IMR-90 (cell line): Measurements from ENCODE around the gene ADCY9. TPM values are rescaled to one million over a fixed set of nuclear protein-coding genes. Genes with fewer than 3 reads are reported as not detected.

Source experiments
- ATAC-seq: fragments of 200-7000 bp; cut with Tn5 transposase; 2 replicates; pipeline ENCODE4 v1.9.1; 2020; ENCODE audit warnings: low read depth, mild to moderate bottlenecking, moderate library complexity
- BruUV-seq: library from RNA; stranded (reverse); fragments of 400-500 nt; replicated peaks from 2 replicates; lab custom pipeline; 2021; lab: Mats Ljungman, UMichigan
- CTCF ChIA-PET: fragments of 300-600 bp; formaldehyde crosslinking; extraction: SDS; loops from one replicate; lab custom pipeline; 2021; ENCODE audit warnings: antibody characterized with exemption; lab: Yijun Ruan, JAX
- POLR2A ChIA-PET: fragments of 300-600 bp; sonication (Branson Sonifier 250); formaldehyde crosslinking; loops from one replicate; lab custom pipeline; 2022; ENCODE audit warnings: antibody characterized with exemption; ENCODE audit not compliant: unreplicated experiment; lab: Charles Lee
- DNase-seq: peaks from one replicate; pipeline ENCODE4 v3.0.0; 2013
- H2AFZ ChIP-seq: replicated peaks from 2 replicates; pipeline ENCODE3; 2013; ENCODE audit warnings: low read length, mild to moderate bottlenecking; ENCODE audit not compliant: poor library complexity
- H2AK5ac ChIP-seq: 2 replicates; pipeline ENCODE4 v1.6.1; 2013; ENCODE audit warnings: low read depth, low read length, inconsistent platforms
- H2AK9ac ChIP-seq: replicated peaks from 2 replicates; pipeline ENCODE3; 2013; ENCODE audit warnings: mild to moderate bottlenecking, low read depth, low read length, moderate library complexity; ENCODE audit not compliant: poor library complexity
- H2BK120ac ChIP-seq: 2 replicates; pipeline ENCODE4 v1.6.1; 2013; ENCODE audit warnings: low read depth, low read length, inconsistent platforms
- H2BK15ac ChIP-seq: 3 replicates; pipeline ENCODE4 v1.6.1; 2013; ENCODE audit warnings: low read depth, low read length, inconsistent platforms
- H2BK20ac ChIP-seq: 2 replicates; pipeline ENCODE4 v1.6.1; 2013; ENCODE audit warnings: low read depth, mild to moderate bottlenecking, inconsistent platforms, low read length, moderate library complexity
- H2BK5ac ChIP-seq: 2 replicates; pipeline ENCODE4 v1.6.1; 2013; ENCODE audit warnings: mild to moderate bottlenecking, low read depth, low read length, inconsistent platforms; ENCODE audit not compliant: poor library complexity, severe bottlenecking
- H3K14ac ChIP-seq: replicated peaks from 2 replicates; pipeline ENCODE4 v1.6.1; 2013; ENCODE audit warnings: low read depth, low read length, inconsistent platforms
- H3K18ac ChIP-seq: 2 replicates; pipeline ENCODE4 v1.6.1; 2013; ENCODE audit warnings: low read depth, low read length, control low read depth
- H3K23ac ChIP-seq: 2 replicates; pipeline ENCODE4 v1.6.1; 2013; ENCODE audit warnings: low read depth, low read length, inconsistent platforms
- H3K27ac ChIP-seq: 2 replicates; pipeline ENCODE4 v1.5.1; 2013; ENCODE audit warnings: mild to moderate bottlenecking, control low read depth, low read length; ENCODE audit not compliant: insufficient read depth
- H3K27me3 ChIP-seq: 2 replicates; pipeline ENCODE4 v1.6.1; 2013; ENCODE audit warnings: low read length; ENCODE audit not compliant: control insufficient read depth, insufficient read depth
- H3K36me3 ChIP-seq: 2 replicates; pipeline ENCODE4 v1.6.1; 2013; ENCODE audit warnings: low read length, mixed read lengths; ENCODE audit not compliant: control insufficient read depth, insufficient read depth
- H3K4ac ChIP-seq: 2 replicates; pipeline ENCODE4 v1.6.1; 2013; ENCODE audit warnings: low read depth, low read length, inconsistent platforms
- H3K4me1 ChIP-seq: 2 replicates; pipeline ENCODE4 v1.6.1; 2013; ENCODE audit warnings: low read length, mixed read lengths; ENCODE audit not compliant: control insufficient read depth, insufficient read depth
- H3K4me2 ChIP-seq: 2 replicates; pipeline ENCODE4 v1.6.1; 2013; ENCODE audit warnings: low read depth, mild to moderate bottlenecking, control low read depth, low read length, moderate library complexity
- H3K4me3 ChIP-seq: 2 replicates; pipeline ENCODE4 v1.5.1; 2013; ENCODE audit warnings: low read depth, mild to moderate bottlenecking, control low read depth, low read length, moderate library complexity; ENCODE audit not compliant: insufficient read depth
- H3K56ac ChIP-seq: 2 replicates; pipeline ENCODE4 v1.6.1; 2013; ENCODE audit warnings: low read length, inconsistent platforms; ENCODE audit not compliant: insufficient read depth; ENCODE audit errors: extremely low read depth
- H3K79me1 ChIP-seq, 2 experiments: 2 replicates each; pipeline ENCODE4 v1.6.1; 2013; ENCODE audit warnings: low read length in 2 of 2, inconsistent platforms in 1 of 2, low read depth in 1 of 2
- H3K9ac ChIP-seq: 2 replicates; pipeline ENCODE4 v1.6.1; 2013; ENCODE audit warnings: low read depth, low read length, control low read depth
- H3K9me1 ChIP-seq: 2 replicates; pipeline ENCODE4 v1.6.1; 2013; ENCODE audit warnings: low read length, inconsistent platforms; ENCODE audit not compliant: insufficient read depth
- H3K9me3 ChIP-seq: 2 replicates; pipeline ENCODE4 v1.6.1; 2013; ENCODE audit warnings: low read length; ENCODE audit not compliant: control insufficient read depth, insufficient read depth
- H4K20me1 ChIP-seq: 2 replicates; pipeline ENCODE4 v1.6.1; 2013; ENCODE audit warnings: low read length, inconsistent platforms; ENCODE audit not compliant: insufficient read depth
- H4K5ac ChIP-seq: 2 replicates; pipeline ENCODE4 v1.6.1; 2013; ENCODE audit warnings: mild to moderate bottlenecking, low read depth, low read length, control low read depth
- H4K8ac ChIP-seq, 2 experiments: 2 replicates each; pipeline ENCODE4 v1.6.1; 2013; ENCODE audit warnings: low read depth in 2 of 2, low read length in 2 of 2, control low read depth in 1 of 2, inconsistent platforms in 1 of 2
- H4K91ac ChIP-seq: 2 replicates; pipeline ENCODE4 v1.6.1; 2013; ENCODE audit warnings: low read depth, low read length, inconsistent platforms; ENCODE audit not compliant: insufficient read depth
- BHLHE40 ChIP-seq: fragments of 150-350 bp; IDR thresholded peaks from 2 replicates; pipeline ENCODE4 v1.6.1; 2016; ENCODE audit warnings: mild to moderate bottlenecking, low read depth, low read length
- CEBPB ChIP-seq: IDR thresholded peaks from 2 replicates; pipeline ENCODE4 v1.6.1; 2012; ENCODE audit warnings: low read depth, low read length, improper control_type of control experiment
- MXI1 ChIP-seq: IDR thresholded peaks from 2 replicates; pipeline ENCODE4 v1.6.1; 2012; ENCODE audit warnings: low read depth, mild to moderate bottlenecking, low read length, moderate library complexity, borderline replicate concordance
- POLR2A ChIP-seq: IDR thresholded peaks from 2 replicates; pipeline ENCODE4 v1.6.1; 2012; ENCODE audit warnings: mild to moderate bottlenecking, low read depth, low read length
- WGBS, 2 experiments: methylation state at CpG; one replicate each; pipeline versions ENCODE4 v1.1.5 to v1.1.7; 2013; ENCODE audit warnings: missing lambda C conversion rate in 2 of 2; ENCODE audit not compliant: insufficient read length in 1 of 2; ENCODE audit errors: extremely low coverage in 2 of 2; 5-methylcytosine and 5-hydroxymethylcytosine counted together
- dilution Hi-C: fragments of 300-500 bp; cut with HindIII; formaldehyde crosslinking; loops from one replicate; pipeline ENCODE4 v1.14.3; 2018; ENCODE audit warnings: low sequenced_read_pairs; ENCODE audit not compliant: unreplicated experiment
- in situ Hi-C: fragments of 300-500 bp; cut with MboI; formaldehyde crosslinking; loops from 3 replicates; pipeline ENCODE4 v1.14.3; 2019; ENCODE audit warnings: low sequenced_read_pairs, inconsistent platforms, mixed read lengths
- intact Hi-C: fragments of 100-400 bp; cut with micrococcal nuclease; formaldehyde crosslinking; loops from 2 replicates; pipeline ENCODE4 v1.10.0; 2022
- polyA plus RNA-seq, 3 experiments: library from polyadenylated mRNA; depleted of rRNA; stranded (reverse); fragments of >200 nt; gene quantifications; 2 replicates each; pipeline ENCODE4 v1.2.3, GENCODE V29; 2012; ENCODE audit warnings: low replicate concordance in 1 of 3
- total RNA-seq: library from RNA; depleted of rRNA; stranded (reverse); fragments of >200 nt; gene quantifications from 2 replicates; pipeline ENCODE4 v1.2.3, GENCODE V29; 2012
- TF ChIP-seq, protein P1 (sequence below): fragments of 150-350 bp; IDR thresholded peaks from 2 replicates; pipeline ENCODE4 v1.6.1; 2016; ENCODE audit warnings: low read depth, mild to moderate bottlenecking, low read length, moderate library complexity, borderline replicate concordance
- TF ChIP-seq, protein P2 (sequence below): conservative IDR thresholded peaks from 2 replicates; pipeline ENCODE4 v1.5.1; 2012; ENCODE audit warnings: mild to moderate bottlenecking, low read depth, low read length, improper control_type of control experiment

Gene ADCY9
- total and polyA plus RNA-seq, 2 of the 4 experiments (the other 2 are of a cell fraction) = 5.4 to 12.5 TPM

DNA sequence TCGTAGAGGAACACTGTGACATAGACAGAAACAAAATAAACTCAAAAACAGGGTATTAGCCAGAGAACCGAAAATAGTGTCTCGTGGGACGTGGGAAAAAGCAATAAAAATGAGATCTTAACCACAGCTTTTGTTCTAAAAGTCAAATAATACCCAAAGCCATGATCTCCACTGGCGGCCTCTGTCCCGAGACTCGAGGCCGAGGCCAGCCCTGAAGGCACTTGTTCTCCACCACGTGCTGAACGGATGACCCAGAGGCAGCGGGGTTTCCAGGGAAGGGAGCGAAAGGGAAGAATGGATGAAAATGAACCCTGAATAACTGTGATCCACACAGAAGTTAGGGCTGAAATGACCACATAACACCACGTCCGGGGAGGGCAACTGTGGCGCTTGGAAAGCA, 150.9 kb downstream of the ADCY9 start:
- Histone ChIP-seq H2BK15ac (no peak overlapping the region), H3K4me1 (peaks cover 6% of the 10 kb centered on the region), H3K23ac (no peak overlapping the region), H3K4ac (no peak overlapping the region), H2BK120ac (no peak overlapping the region), H4K20me1 (no peaks in the 10 kb centered on the region), H3K79me1 (peaks cover 5 to 16% of the 10 kb centered on the region in 2 experiments; a peak in 2 of 4 replicates), H3K56ac (no peak overlapping the region), H4K91ac (no peak overlapping the region), H3K18ac (no peak overlapping the region), H3K36me3 (peaks cover 17% of the 10 kb centered on the region), H3K27ac (no peak overlapping the region), H3K4me2 (no peak overlapping the region), H2AK9ac (no peak overlapping the region), H3K9me1 (peaks cover 11% of the 10 kb centered on the region; the same call in 1 of the 2 replicates), H3K9ac (no peak overlapping the region), H3K27me3 (no peaks in the 10 kb centered on the region), H4K5ac (no peak overlapping the region), H4K8ac (no peak overlapping the region), H3K14ac (no peak overlapping the region), H2AFZ (no peak overlapping the region), H3K4me3 (no peak overlapping the region), H3K9me3 (no peaks in the 10 kb centered on the region), H2BK20ac (no peak overlapping the region), H2BK5ac (no peak overlapping the region), H2AK5ac (no peak overlapping the region)
- ATAC-seq (no peak), DNase-seq (no peak)
- intact Hi-C loops (no loop called here), in situ Hi-C loops (no loop called here), dilution Hi-C loops (no loop called here)
- no TSS peak for BruUV-seq
- CTCF ChIA-PET = interaction anchor here (0.6 kb wide), 1 partner anchor 155 kb away, joined by 5 read pairs; no protein-coding TSS in a partner anchor
- WGBS, 2 experiments = 95% methylated on average over 13 of the region's 15 CpGs; no CpG with 5 or more reads in 1 of the 2 experiments
- POLR2A ChIA-PET = no interaction called here
- TF ChIP-seq MXI1 (no peak), BHLHE40 (no peak), POLR2A (no peak), CEBPB (no peak)
- TF ChIP-seq, protein P1, sequence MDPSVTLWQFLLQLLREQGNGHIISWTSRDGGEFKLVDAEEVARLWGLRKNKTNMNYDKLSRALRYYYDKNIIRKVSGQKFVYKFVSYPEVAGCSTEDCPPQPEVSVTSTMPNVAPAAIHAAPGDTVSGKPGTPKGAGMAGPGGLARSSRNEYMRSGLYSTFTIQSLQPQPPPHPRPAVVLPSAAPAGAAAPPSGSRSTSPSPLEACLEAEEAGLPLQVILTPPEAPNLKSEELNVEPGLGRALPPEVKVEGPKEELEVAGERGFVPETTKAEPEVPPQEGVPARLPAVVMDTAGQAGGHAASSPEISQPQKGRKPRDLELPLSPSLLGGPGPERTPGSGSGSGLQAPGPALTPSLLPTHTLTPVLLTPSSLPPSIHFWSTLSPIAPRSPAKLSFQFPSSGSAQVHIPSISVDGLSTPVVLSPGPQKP = no peak
- TF ChIP-seq, protein P2, sequence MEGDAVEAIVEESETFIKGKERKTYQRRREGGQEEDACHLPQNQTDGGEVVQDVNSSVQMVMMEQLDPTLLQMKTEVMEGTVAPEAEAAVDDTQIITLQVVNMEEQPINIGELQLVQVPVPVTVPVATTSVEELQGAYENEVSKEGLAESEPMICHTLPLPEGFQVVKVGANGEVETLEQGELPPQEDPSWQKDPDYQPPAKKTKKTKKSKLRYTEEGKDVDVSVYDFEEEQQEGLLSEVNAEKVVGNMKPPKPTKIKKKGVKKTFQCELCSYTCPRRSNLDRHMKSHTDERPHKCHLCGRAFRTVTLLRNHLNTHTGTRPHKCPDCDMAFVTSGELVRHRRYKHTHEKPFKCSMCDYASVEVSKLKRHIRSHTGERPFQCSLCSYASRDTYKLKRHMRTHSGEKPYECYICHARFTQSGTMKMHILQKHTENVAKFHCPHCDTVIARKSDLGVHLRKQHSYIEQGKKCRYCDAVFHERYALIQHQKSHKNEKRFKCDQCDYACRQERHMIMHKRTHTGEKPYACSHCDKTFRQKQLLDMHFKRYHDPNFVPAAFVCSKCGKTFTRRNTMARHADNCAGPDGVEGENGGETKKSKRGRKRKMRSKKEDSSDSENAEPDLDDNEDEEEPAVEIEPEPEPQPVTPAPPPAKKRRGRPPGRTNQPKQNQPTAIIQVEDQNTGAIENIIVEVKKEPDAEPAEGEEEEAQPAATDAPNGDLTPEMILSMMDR = no peak
